Measurements from ENCODE around the gene APBA3. TPM values are rescaled to one million over a fixed set of nuclear protein-coding genes. Genes with fewer than 3 reads are reported as not detected.

Gene APBA3
- polyA plus RNA-seq, 4 donors, result 12.8 to 25.4 (median 19.9) TPM

- DNase-seq (ENCODE audit: low read depth in 4 of 4, low spot score in 2 of 4), result no peak
Measured at GRCh38 chr19:3788996-3789778, 27.7 kb upstream of the APBA3 start.

- no peak for DNase-seq (ENCODE audit: low read depth in 4 of 4, low spot score in 2 of 4)
Measured at GRCh38 chr19:3785938-3786824, 24.7 kb upstream of the APBA3 start, which contains the start of gene MATK. Gene MATK, minus strand, starts transcription at chr19:3786381. Its CDS starts 1,246 bp downstream, at chr19:3785135.

GRCh38 chr19:3785451-3785937, 24.0 kb upstream of the APBA3 start:
- DNase-seq (ENCODE audit: low read depth in 4 of 4, low spot score in 2 of 4), result no peak

GRCh38 chr19:3784607-3785450, 23.3 kb upstream of the APBA3 start:
- DNase-seq (ENCODE audit: low read depth in 4 of 4, low spot score in 2 of 4), result no peak

- DNase-seq (ENCODE audit: low read depth in 4 of 4, low spot score in 2 of 4), result no peak
Measured at GRCh38 chr19:3783660-3784584, 22.4 kb upstream of the APBA3 start.

GRCh38 chr19:3782903-3783302, 21.4 kb upstream of the APBA3 start:
- no peak for DNase-seq (ENCODE audit: low read depth in 4 of 4, low spot score in 2 of 4)

GRCh38 chr19:3782330-3782729, 20.8 kb upstream of the APBA3 start:
- DNase-seq (ENCODE audit: low read depth in 4 of 4, low spot score in 2 of 4), result no peak

GRCh38 chr19:3781603-3782002, 20.1 kb upstream of the APBA3 start:
- no peak for DNase-seq (ENCODE audit: low read depth in 4 of 4, low spot score in 2 of 4)

- no peak for DNase-seq (ENCODE audit: low read depth in 4 of 4, low spot score in 2 of 4)
Measured at GRCh38 chr19:3780786-3781304, 19.4 kb upstream of the APBA3 start.

GRCh38 chr19:3778899-3779723, 17.6 kb upstream of the APBA3 start:
- no peak for DNase-seq (ENCODE audit: low read depth in 4 of 4, low spot score in 2 of 4)

GRCh38 chr19:3778104-3778867, 16.8 kb upstream of the APBA3 start:
- DNase-seq (ENCODE audit: low read depth in 4 of 4, low spot score in 2 of 4), result no peak

- DNase-seq (ENCODE audit: low read depth in 4 of 4, low spot score in 2 of 4), result no peak
Measured at GRCh38 chr19:3776479-3777040, 15.1 kb upstream of the APBA3 start.

GRCh38 chr19:3775831-3776230, 14.3 kb upstream of the APBA3 start:
- DNase-seq (ENCODE audit: low read depth in 4 of 4, low spot score in 2 of 4), result no peak

- no peak for DNase-seq (ENCODE audit: low read depth in 4 of 4, low spot score in 2 of 4)
Measured at GRCh38 chr19:3775374-3775711, 13.9 kb upstream of the APBA3 start.

GRCh38 chr19:3774621-3775373, 13.3 kb upstream of the APBA3 start:
- no peak for DNase-seq (ENCODE audit: low read depth in 4 of 4, low spot score in 2 of 4)

- no peak for DNase-seq (ENCODE audit: low read depth in 4 of 4, low spot score in 2 of 4)
Measured at GRCh38 chr19:3773814-3774515, 12.5 kb upstream of the APBA3 start.
